HG03066 (cell line): ENCODE measurements around the gene LIX1L.

ENCODE experiments used
- ATAC-seq: cut with Tn5 transposase; IDR thresholded peaks from one replicate; pipeline ENCODE4 v1.9.1; 2021; ENCODE audit warnings: low read depth; ENCODE audit not compliant: unreplicated experiment

Gene LIX1L

GRCh38 chr1:145957443-145958319 is at the start of gene LIX1L:
TSS of gene LIX1L (minus strand) at chr1:145958017. CDS start at chr1:145957927, 90 bp downstream.
- peak; percentile 85 for ATAC-seq

GRCh38 chr1:146001709-146002108 is 43.9 kb upstream of the LIX1L start:
- ATAC-seq: no peak

GRCh38 chr1:145999321-146000024 is 41.7 kb upstream of the LIX1L start:
- no peak for ATAC-seq

- no peak for ATAC-seq
These were observed 39.9 kb upstream of the LIX1L start for GRCh38 chr1:145997718-145998023.

GRCh38 chr1:145997016-145997717 is 39.4 kb upstream of the LIX1L start:
- ATAC-seq: no peak

GRCh38 chr1:145996433-145997015 is 38.7 kb upstream of the LIX1L start, which contains the start of gene TXNIP:
TSS of gene TXNIP (minus strand) at chr1:145996579. CDS start at chr1:145996266, 313 bp downstream.
- peak; percentile 86 for ATAC-seq

- ATAC-seq: no peak
These were observed 38.2 kb upstream of the LIX1L start for GRCh38 chr1:145995964-145996432.

GRCh38 chr1:145995148-145995881 is 37.5 kb upstream of the LIX1L start:
- no peak for ATAC-seq

GRCh38 chr1:145994391-145995120 is 36.7 kb upstream of the LIX1L start:
- ATAC-seq: no peak

GRCh38 chr1:145993618-145994390 is 36.0 kb upstream of the LIX1L start:
- ATAC-seq: no peak

- no peak for ATAC-seq
These were observed 35.3 kb upstream of the LIX1L start for GRCh38 chr1:145992958-145993617.

- ATAC-seq: no peak
These were observed 34.7 kb upstream of the LIX1L start for GRCh38 chr1:145992502-145992936.

GRCh38 chr1:145991735-145992412 is 34.1 kb upstream of the LIX1L start:
- ATAC-seq: no peak

GRCh38 chr1:145990249-145990855 is 32.5 kb upstream of the LIX1L start:
- no peak for ATAC-seq

GRCh38 chr1:145988773-145989172 is 31.0 kb upstream of the LIX1L start:
- no peak for ATAC-seq

- ATAC-seq: no peak
These were observed 30.1 kb upstream of the LIX1L start for GRCh38 chr1:145987926-145988325.

GRCh38 chr1:145986551-145986950 is 28.7 kb upstream of the LIX1L start:
- ATAC-seq: no peak
